ENCODE results near the gene INTS15.

The INTS15 gene

DNA sequence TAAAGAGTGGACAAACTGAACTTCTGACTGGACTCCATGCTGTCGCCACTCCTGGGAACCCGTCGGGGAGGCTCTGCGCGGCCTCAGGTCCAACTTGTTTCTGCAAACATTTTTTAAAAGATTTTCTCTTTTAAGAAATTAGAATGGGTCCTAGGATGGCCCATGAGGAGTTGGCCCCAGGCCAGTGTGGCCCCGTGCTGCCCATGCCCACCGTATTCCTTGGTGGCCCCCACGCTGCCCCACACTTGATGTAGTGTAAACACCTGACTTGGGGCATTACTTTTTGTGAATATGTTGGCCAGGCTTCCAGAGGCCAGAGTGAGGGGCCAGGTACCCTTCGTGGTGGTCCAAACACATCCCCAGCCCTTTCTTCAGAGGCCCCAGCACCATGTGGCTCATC lies 66.6 kb downstream of the INTS15 start:
- no peak for DNase-seq (ENCODE audit: low spot score)
- TF ChIP-seq CTCF (IDR thresholded peaks at IDR 0.05; ENCODE audit: borderline replicate concordance, control extremely low read depth, extremely low read depth, insufficient read depth, missing control alignments) = no peak
- in situ Hi-C loops (cut with MboI; ENCODE audit: low sequenced_read_pairs, unreplicated experiment) = no loop called here
